ENCODE measurements around the gene NRN1L. TPM values are rescaled to one million over a fixed set of nuclear protein-coding genes. Genes with fewer than 3 reads are reported as not detected.

NRN1L gene
- total and polyA plus RNA-seq, 4 donors, result 0.14 to 0.33 (median 0.23) TPM

GRCh38 chr16:67885976-67886375 is 1.3 kb downstream of the NRN1L start:
- H3K36me3 ChIP-seq (ENCODE audit: control insufficient read depth in 4 of 4, insufficient read depth in 3 of 4, low read depth in 1 of 4, low read length in 3 of 4), result peaks cover 9 to 30% (median 18%) of the 10 kb centered on the region in 4 donors
- TF ChIP-seq EGR1 (IDR thresholded peaks at IDR 0.05; ENCODE audit: low read depth in 2 of 2) (no peak), HNF4A (conservative IDR thresholded peaks at IDR 0.05) (no peak), REST (IDR thresholded peaks at IDR 0.05) (no peak), YY1 (IDR thresholded peaks at IDR 0.05) (no peak), ATF3 (IDR thresholded peaks at IDR 0.05) (no peak), FOXA2 (IDR thresholded peaks at IDR 0.05) (no peak), TAF1 (conservative IDR thresholded peaks at IDR 0.05) (no peak), RAD21 (IDR thresholded peaks at IDR 0.05) (no peak), FOXA1 (IDR thresholded peaks at IDR 0.05) (no peak), SP1 (IDR thresholded peaks at IDR 0.05) (no peak), CTCF (IDR thresholded peaks at IDR 0.05; ENCODE audit: low read depth, low read length, missing input control) (no peak), HNF4G (IDR thresholded peaks at IDR 0.05) (no peak), GABPA (IDR thresholded peaks at IDR 0.05 in 1 of 2, conservative IDR thresholded peaks at IDR 0.05 in 1 of 2) (no peak), JUND (IDR thresholded peaks at IDR 0.05) (no peak)
- TF ChIP-seq, protein P1, sequence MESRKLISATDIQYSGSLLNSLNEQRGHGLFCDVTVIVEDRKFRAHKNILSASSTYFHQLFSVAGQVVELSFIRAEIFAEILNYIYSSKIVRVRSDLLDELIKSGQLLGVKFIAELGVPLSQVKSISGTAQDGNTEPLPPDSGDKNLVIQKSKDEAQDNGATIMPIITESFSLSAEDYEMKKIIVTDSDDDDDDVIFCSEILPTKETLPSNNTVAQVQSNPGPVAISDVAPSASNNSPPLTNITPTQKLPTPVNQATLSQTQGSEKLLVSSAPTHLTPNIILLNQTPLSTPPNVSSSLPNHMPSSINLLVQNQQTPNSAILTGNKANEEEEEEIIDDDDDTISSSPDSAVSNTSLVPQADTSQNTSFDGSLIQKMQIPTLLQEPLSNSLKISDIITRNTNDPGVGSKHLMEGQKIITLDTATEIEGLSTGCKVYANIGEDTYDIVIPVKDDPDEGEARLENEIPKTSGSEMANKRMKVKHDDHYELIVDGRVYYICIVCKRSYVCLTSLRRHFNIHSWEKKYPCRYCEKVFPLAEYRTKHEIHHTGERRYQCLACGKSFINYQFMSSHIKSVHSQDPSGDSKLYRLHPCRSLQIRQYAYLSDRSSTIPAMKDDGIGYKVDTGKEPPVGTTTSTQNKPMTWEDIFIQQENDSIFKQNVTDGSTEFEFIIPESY (IDR thresholded peaks at IDR 0.05), result no peak
- TF ChIP-seq, protein P2, sequence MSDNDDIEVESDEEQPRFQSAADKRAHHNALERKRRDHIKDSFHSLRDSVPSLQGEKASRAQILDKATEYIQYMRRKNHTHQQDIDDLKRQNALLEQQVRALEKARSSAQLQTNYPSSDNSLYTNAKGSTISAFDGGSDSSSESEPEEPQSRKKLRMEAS (IDR thresholded peaks at IDR 0.05), result no peak
- WGBS, result 97% methylated on average over 19 of the region's 19 CpGs

GRCh38 chr16:67886387-67886786 is 1.7 kb downstream of the NRN1L start:
- Histone ChIP-seq H3K4me3 (ENCODE audit: low read depth in 1 of 3, low read length in 3 of 3) (no peak overlapping the region), H3K27ac (ENCODE audit: low read depth in 1 of 2, low read length in 2 of 2) (no peak overlapping the region), H3K9ac (ENCODE audit: low read depth in 1 of 2, low read length in 2 of 2) (no peak overlapping the region), H3K4me1 (ENCODE audit: control insufficient read depth in 4 of 4, insufficient read depth in 4 of 4, low read length in 3 of 4) (peaks cover 0 to 21% (median 9%) of the 10 kb centered on the region in 4 donors), H3K27me3 (ENCODE audit: control insufficient read depth in 4 of 4, insufficient read depth in 4 of 4, low read length in 3 of 4) (no peaks in the 10 kb centered on the region), H3K36me3 (ENCODE audit: control insufficient read depth in 4 of 4, insufficient read depth in 3 of 4, low read depth in 1 of 4, low read length in 3 of 4) (peaks cover 6 to 26% (median 14%) of the 10 kb centered on the region in 4 donors), H3K9me3 (ENCODE audit: control insufficient read depth in 4 of 4, low read length in 3 of 4) (no peaks in the 10 kb centered on the region)
- DNase-seq (ENCODE audit: low spot score), result no peak
- 98% methylated on average over 5 of the region's 5 CpGs for WGBS
- TF ChIP-seq GABPA (IDR thresholded peaks at IDR 0.05 in 1 of 2, conservative IDR thresholded peaks at IDR 0.05 in 1 of 2) (no peak), RAD21 (IDR thresholded peaks at IDR 0.05) (no peak), REST (IDR thresholded peaks at IDR 0.05) (no peak), RXRA (IDR thresholded peaks at IDR 0.05) (no peak), FOXA2 (IDR thresholded peaks at IDR 0.05) (no peak)

More at GRCh38 chr16:67885976-67886375, 1.3 kb downstream of the NRN1L start:
- no peaks in the 10 kb centered on the region for H3K9me3 ChIP-seq (ENCODE audit: control insufficient read depth in 4 of 4, low read length in 3 of 4)
- H3K27me3 ChIP-seq (ENCODE audit: control insufficient read depth in 4 of 4, insufficient read depth in 4 of 4, low read length in 3 of 4), result no peaks in the 10 kb centered on the region
- no peak overlapping the region for H3K27ac ChIP-seq (ENCODE audit: low read depth in 1 of 2, low read length in 2 of 2)
- H3K4me1 ChIP-seq (ENCODE audit: control insufficient read depth in 4 of 4, insufficient read depth in 4 of 4, low read length in 3 of 4), result peaks cover 0 to 21% (median 9%) of the 10 kb centered on the region in 4 donors
- no peak overlapping the region for H3K9ac ChIP-seq (ENCODE audit: low read depth in 1 of 2, low read length in 2 of 2)
- no peak for DNase-seq (ENCODE audit: low spot score)
- no peak overlapping the region for H3K4me3 ChIP-seq (ENCODE audit: low read depth in 1 of 3, low read length in 3 of 3)
